ENCODE results near the gene ADARB2.

Gene ADARB2

GRCh38 chr10:1521741-1522140 is 215.6 kb downstream of the ADARB2 start:
- Histone ChIP-seq H2BK15ac (ENCODE audit: low read length) (no peak overlapping the region), H3K4me3 (ENCODE audit: low read length in 2 of 2) (no peak overlapping the region), H3K14ac (ENCODE audit: low read length) (no peak overlapping the region), H4K91ac (ENCODE audit: low read depth, low read length, poor library complexity) (no peak overlapping the region), H3K4me2 (ENCODE audit: insufficient read depth, low read length, poor library complexity, severe bottlenecking) (no peak overlapping the region), H3K9ac (ENCODE audit: low read depth, low read length, poor library complexity) (no peak overlapping the region), H2BK5ac (ENCODE audit: low read length) (no peak overlapping the region), H3K27ac (replicated peaks; ENCODE audit: low read length) (no peak overlapping the region), H3K9me3 (replicated peaks in 1 of 2; ENCODE audit: control insufficient read depth in 2 of 2, insufficient read depth in 1 of 2, low read depth in 1 of 2, low read length in 2 of 2) (peaks cover 0 to 2% of the 10 kb centered on the region in 2 donors), H2BK12ac (ENCODE audit: low read length) (no peak overlapping the region), H2AK5ac (ENCODE audit: low read depth, low read length) (no peak overlapping the region), H3K79me1 (ENCODE audit: low read depth, low read length) (no peaks in the 10 kb centered on the region), H2AFZ (ENCODE audit: low read length) (no peak overlapping the region), H2BK120ac (ENCODE audit: low read depth, low read length) (no peak overlapping the region), H3K23ac (ENCODE audit: low read depth, low read length, poor library complexity) (no peak overlapping the region), H3K4ac (ENCODE audit: low read length) (no peak overlapping the region), H3K18ac (ENCODE audit: low read length) (no peak overlapping the region), H3K36me3 (replicated peaks in 1 of 2; ENCODE audit: control insufficient read depth in 2 of 2, insufficient read depth in 2 of 2, low read length in 2 of 2) (no peaks in the 10 kb centered on the region), H4K8ac (ENCODE audit: low read depth, low read length) (no peak overlapping the region), H3K27me3 (ENCODE audit: control insufficient read depth in 3 of 3, insufficient read depth in 3 of 3, low read depth in 1 of 3, low read length in 3 of 3) (no peaks in the 10 kb centered on the region), H3K4me1 (ENCODE audit: control insufficient read depth in 2 of 2, insufficient read depth in 1 of 2, low read depth in 1 of 2, low read length in 2 of 2) (peaks cover 0 to 10% of the 10 kb centered on the region in 2 donors)
- no peak for DNase-seq (ENCODE audit: low spot score)
- WGBS, 2 donors (ENCODE audit: extremely low coverage in 2 of 2, insufficient read length in 2 of 2, insufficient replicate concordance in 1 of 2): no CpG with 5 or more reads among the region's 6 CpGs

- no peak overlapping the region for H2BK12ac ChIP-seq (ENCODE audit: low read length)
- no peaks in the 10 kb centered on the region for H3K79me1 ChIP-seq (ENCODE audit: low read depth, low read length)
- no peaks in the 10 kb centered on the region for H3K36me3 ChIP-seq (replicated peaks in 1 of 2; ENCODE audit: control insufficient read depth in 2 of 2, insufficient read depth in 2 of 2, low read length in 2 of 2)
- no peak overlapping the region for H3K27ac ChIP-seq (replicated peaks; ENCODE audit: low read length)
- H2BK5ac ChIP-seq (ENCODE audit: low read length): no peak overlapping the region
- H3K4me1 ChIP-seq (ENCODE audit: control insufficient read depth in 2 of 2, insufficient read depth in 1 of 2, low read depth in 1 of 2, low read length in 2 of 2): peaks cover 0 to 10% of the 10 kb centered on the region in 2 donors
- H2BK120ac ChIP-seq (ENCODE audit: low read depth, low read length): no peak overlapping the region
- H4K91ac ChIP-seq (ENCODE audit: low read depth, low read length, poor library complexity): no peak overlapping the region
- no peak overlapping the region for H3K9ac ChIP-seq (ENCODE audit: low read depth, low read length, poor library complexity)
- no peak overlapping the region for H2AK5ac ChIP-seq (ENCODE audit: low read depth, low read length)
- no peak for DNase-seq (ENCODE audit: low spot score)
- H4K8ac ChIP-seq (ENCODE audit: low read depth, low read length): no peak overlapping the region
- peaks cover 0 to 2% of the 10 kb centered on the region in 2 donors for H3K9me3 ChIP-seq (replicated peaks in 1 of 2; ENCODE audit: control insufficient read depth in 2 of 2, insufficient read depth in 1 of 2, low read depth in 1 of 2, low read length in 2 of 2)
- no peak overlapping the region for H3K4me3 ChIP-seq (ENCODE audit: low read length in 2 of 2)
- H3K23ac ChIP-seq (ENCODE audit: low read depth, low read length, poor library complexity): no peak overlapping the region
- no peak overlapping the region for H3K4me2 ChIP-seq (ENCODE audit: insufficient read depth, low read length, poor library complexity, severe bottlenecking)
- no peak overlapping the region for H3K4ac ChIP-seq (ENCODE audit: low read length)
- H2BK15ac ChIP-seq (ENCODE audit: low read length): no peak overlapping the region
- no peak overlapping the region for H2AFZ ChIP-seq (ENCODE audit: low read length)
- H3K14ac ChIP-seq (ENCODE audit: low read length): no peak overlapping the region
- WGBS, 2 donors (ENCODE audit: extremely low coverage in 2 of 2, insufficient read length in 2 of 2, insufficient replicate concordance in 1 of 2): no CpG with 5 or more reads among the region's 14 CpGs
- no peaks in the 10 kb centered on the region for H3K27me3 ChIP-seq (ENCODE audit: control insufficient read depth in 3 of 3, insufficient read depth in 3 of 3, low read depth in 1 of 3, low read length in 3 of 3)
- no peak overlapping the region for H3K18ac ChIP-seq (ENCODE audit: low read length)
Measured at GRCh38 chr10:1520909-1521565, 216.3 kb downstream of the ADARB2 start.

DNA sequence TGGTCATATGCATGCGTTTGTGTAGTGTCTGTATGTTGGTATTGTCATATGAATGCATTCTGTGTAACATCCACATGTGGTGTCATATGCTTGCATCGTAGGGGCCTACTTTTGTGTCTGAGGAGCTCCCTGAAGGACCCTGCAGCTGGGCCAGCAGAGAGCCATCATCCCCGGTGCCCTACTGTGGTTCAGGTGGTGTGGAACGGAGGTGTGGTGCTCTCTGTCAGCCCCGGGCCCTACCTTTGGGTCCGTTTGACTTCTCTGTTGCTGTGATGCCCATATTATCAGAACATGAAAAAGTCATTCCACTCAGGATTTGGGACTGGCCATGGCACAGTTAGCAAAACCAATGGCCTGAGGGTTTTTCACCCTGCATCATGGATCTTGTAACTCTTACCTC is 217.9 kb downstream of the ADARB2 start:
- Histone ChIP-seq H3K4me2 (ENCODE audit: insufficient read depth, low read length, poor library complexity, severe bottlenecking) (no peak overlapping the region), H2BK15ac (ENCODE audit: low read length) (no peak overlapping the region), H3K23ac (ENCODE audit: low read depth, low read length, poor library complexity) (no peak overlapping the region), H3K79me1 (ENCODE audit: low read depth, low read length) (no peaks in the 10 kb centered on the region), H2BK120ac (ENCODE audit: low read depth, low read length) (no peak overlapping the region), H3K27me3 (ENCODE audit: control insufficient read depth in 3 of 3, insufficient read depth in 3 of 3, low read depth in 1 of 3, low read length in 3 of 3) (no peaks in the 10 kb centered on the region), H4K8ac (ENCODE audit: low read depth, low read length) (no peak overlapping the region), H4K91ac (ENCODE audit: low read depth, low read length, poor library complexity) (no peak overlapping the region), H2AK5ac (ENCODE audit: low read depth, low read length) (no peak overlapping the region), H3K27ac (replicated peaks; ENCODE audit: low read length) (no peak overlapping the region), H3K4me1 (ENCODE audit: control insufficient read depth in 2 of 2, insufficient read depth in 1 of 2, low read depth in 1 of 2, low read length in 2 of 2) (peaks cover 0 to 10% of the 10 kb centered on the region in 2 donors), H2BK5ac (ENCODE audit: low read length) (no peak overlapping the region), H3K9me3 (replicated peaks in 1 of 2; ENCODE audit: control insufficient read depth in 2 of 2, insufficient read depth in 1 of 2, low read depth in 1 of 2, low read length in 2 of 2) (peaks cover 0 to 2% of the 10 kb centered on the region in 2 donors), H3K14ac (ENCODE audit: low read length) (no peak overlapping the region), H2AFZ (ENCODE audit: low read length) (no peak overlapping the region), H3K9ac (ENCODE audit: low read depth, low read length, poor library complexity) (no peak overlapping the region), H3K36me3 (replicated peaks in 1 of 2; ENCODE audit: control insufficient read depth in 2 of 2, insufficient read depth in 2 of 2, low read length in 2 of 2) (no peaks in the 10 kb centered on the region), H3K18ac (ENCODE audit: low read length) (no peak overlapping the region), H3K4me3 (ENCODE audit: low read length in 2 of 2) (no peak overlapping the region), H3K4ac (ENCODE audit: low read length) (no peak overlapping the region), H2BK12ac (ENCODE audit: low read length) (no peak overlapping the region)
- no CpG with 5 or more reads among the region's 6 CpGs for WGBS, 2 donors (ENCODE audit: extremely low coverage in 2 of 2, insufficient read length in 2 of 2, insufficient replicate concordance in 1 of 2)
- DNase-seq (ENCODE audit: low spot score): no peak

DNA sequence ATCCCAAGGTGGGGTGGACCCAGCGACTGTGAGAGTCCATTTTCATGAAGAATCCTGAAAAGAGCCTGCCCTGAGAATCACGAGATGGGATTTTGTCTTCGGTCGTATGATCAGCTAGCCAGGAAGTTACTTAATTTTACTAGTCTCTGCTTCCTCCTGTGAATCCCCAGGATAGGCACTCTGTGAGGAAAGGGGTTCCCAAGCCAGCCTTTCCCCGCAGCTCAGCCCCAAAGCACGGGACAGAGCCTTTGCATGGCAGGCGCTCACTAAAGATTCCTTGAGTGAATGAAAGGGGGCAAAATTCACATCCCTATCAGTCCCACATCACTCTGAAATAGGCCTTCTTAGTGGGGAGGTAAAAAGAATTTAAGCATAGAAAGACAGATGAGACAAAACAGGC is 219.6 kb downstream of the ADARB2 start:
- Histone ChIP-seq H2BK120ac (ENCODE audit: low read depth, low read length) (no peak overlapping the region), H3K14ac (ENCODE audit: low read length) (no peak overlapping the region), H4K8ac (ENCODE audit: low read depth, low read length) (no peak overlapping the region), H2AFZ (ENCODE audit: low read length) (no peak overlapping the region), H3K79me1 (ENCODE audit: low read depth, low read length) (no peaks in the 10 kb centered on the region), H3K23ac (ENCODE audit: low read depth, low read length, poor library complexity) (no peak overlapping the region), H3K18ac (ENCODE audit: low read length) (no peak overlapping the region), H3K36me3 (replicated peaks in 1 of 2; ENCODE audit: control insufficient read depth in 2 of 2, insufficient read depth in 2 of 2, low read length in 2 of 2) (no peaks in the 10 kb centered on the region), H3K9ac (ENCODE audit: low read depth, low read length, poor library complexity) (no peak overlapping the region), H3K9me3 (replicated peaks in 1 of 2; ENCODE audit: control insufficient read depth in 2 of 2, insufficient read depth in 1 of 2, low read depth in 1 of 2, low read length in 2 of 2) (peaks cover 0 to 2% of the 10 kb centered on the region in 2 donors), H3K4me3 (ENCODE audit: low read length in 2 of 2) (no peak overlapping the region), H3K27ac (replicated peaks; ENCODE audit: low read length) (no peak overlapping the region), H2BK12ac (ENCODE audit: low read length) (no peak overlapping the region), H2AK5ac (ENCODE audit: low read depth, low read length) (no peak overlapping the region), H2BK5ac (ENCODE audit: low read length) (no peak overlapping the region), H2BK15ac (ENCODE audit: low read length) (no peak overlapping the region), H3K4me1 (ENCODE audit: control insufficient read depth in 2 of 2, insufficient read depth in 1 of 2, low read depth in 1 of 2, low read length in 2 of 2) (peaks cover 0 to 6% of the 10 kb centered on the region in 2 donors), H3K4me2 (ENCODE audit: insufficient read depth, low read length, poor library complexity, severe bottlenecking) (no peak overlapping the region), H3K27me3 (ENCODE audit: control insufficient read depth in 3 of 3, insufficient read depth in 3 of 3, low read depth in 1 of 3, low read length in 3 of 3) (no peaks in the 10 kb centered on the region), H4K91ac (ENCODE audit: low read depth, low read length, poor library complexity) (no peak overlapping the region), H3K4ac (ENCODE audit: low read length) (no peak overlapping the region)
- WGBS, 2 donors (ENCODE audit: extremely low coverage in 2 of 2, insufficient read length in 2 of 2, insufficient replicate concordance in 1 of 2): no CpG with 5 or more reads among the region's 7 CpGs
- no peak for DNase-seq (ENCODE audit: low spot score)
